ENCODE measurements around the gene TUBB8. TPM values are rescaled to one million over a fixed set of nuclear protein-coding genes. Genes with fewer than 3 reads are reported as not detected.

The TUBB8 gene
- total RNA-seq, 6 donors from 2014 or later: not detected

GRCh38 chr10:92153-92552 lies 43.1 kb upstream of the TUBB8 start:
- ATAC-seq (ENCODE audit: low FRiP score in 2 of 2) (no peak), DNase-seq (peak in 1 of 2 donors; percentile 35)
- Histone ChIP-seq H3K27ac (peak overlapping the region in 1 of 4 donors; percentile 13), H3K27me3 (no peaks in the 10 kb centered on the region), H3K4me1 (no peaks in the 10 kb centered on the region), H3K36me3 (no peaks in the 10 kb centered on the region), H3K9me3 (peaks cover 3 to 23% (median 17%) of the 10 kb centered on the region in 4 donors), H3K4me3 (no peak overlapping the region)
- 60 to 65% methylated on average over 1 to 4 of the region's 4 CpGs for WGBS, 2 donors
- TF ChIP-seq EP300 (IDR thresholded peaks at IDR 0.05) (no peak), POLR2AphosphoS5 (IDR thresholded peaks at IDR 0.05) (no peak), POLR2A (IDR thresholded peaks at IDR 0.05) (no peak), CTCF (IDR thresholded peaks at IDR 0.05) (no peak)

GRCh38 chr10:91313-91712 lies 42.2 kb upstream of the TUBB8 start:
- ATAC-seq (ENCODE audit: low FRiP score in 2 of 2): peak in 1 of 2 donors; percentile 34
- Histone ChIP-seq H3K9me3 (peaks cover 3 to 18% (median 14%) of the 10 kb centered on the region in 4 donors), H3K27ac (no peak overlapping the region), H3K4me1 (no peaks in the 10 kb centered on the region), H3K36me3 (no peaks in the 10 kb centered on the region), H3K27me3 (no peaks in the 10 kb centered on the region), H3K4me3 (no peak overlapping the region)
- DNase-seq: no peak
- 64 to 85% methylated on average over 3 to 8 of the region's 8 CpGs for WGBS, 2 donors
- TF ChIP-seq CTCF (IDR thresholded peaks at IDR 0.05): no peak
- TF ChIP-seq EP300 (IDR thresholded peaks at IDR 0.05): no peak

GRCh38 chr10:90161-90560 lies 41.1 kb upstream of the TUBB8 start:
- H3K36me3 ChIP-seq: no peaks in the 10 kb centered on the region
- ATAC-seq (ENCODE audit: low FRiP score in 2 of 2): no peak
- H3K27ac ChIP-seq: no peak overlapping the region
- DNase-seq: no peak
- no peak for TF ChIP-seq POLR2A (IDR thresholded peaks at IDR 0.05)
- TF ChIP-seq EP300 (IDR thresholded peaks at IDR 0.05): no peak
- no peak for TF ChIP-seq POLR2AphosphoS5 (IDR thresholded peaks at IDR 0.05)
- TF ChIP-seq CTCF (IDR thresholded peaks at IDR 0.05): no peak
- H3K27me3 ChIP-seq: no peaks in the 10 kb centered on the region
- no peak overlapping the region for H3K4me3 ChIP-seq
- WGBS, 2 donors: 68 to 70% methylated on average over 1 of the region's 1 CpG
- H3K4me1 ChIP-seq: no peaks in the 10 kb centered on the region
- H3K9me3 ChIP-seq: peaks cover 0 to 7% (median 6%) of the 10 kb centered on the region in 4 donors

- H3K4me3 ChIP-seq: no peak overlapping the region
- TF ChIP-seq POLR2A (IDR thresholded peaks at IDR 0.05) (no peak), POLR2AphosphoS5 (IDR thresholded peaks at IDR 0.05) (no peak), CTCF (IDR thresholded peaks at IDR 0.05) (no peak), EP300 (IDR thresholded peaks at IDR 0.05) (no peak)
- H3K27ac ChIP-seq: no peak overlapping the region
- 63 to 67% methylated on average over 2 of the region's 2 CpGs for WGBS, 2 donors
- DNase-seq (no peak), ATAC-seq (ENCODE audit: low FRiP score in 2 of 2) (no peak)
- H3K27me3 ChIP-seq: no peaks in the 10 kb centered on the region
- no peaks in the 10 kb centered on the region for H3K36me3 ChIP-seq
- H3K9me3 ChIP-seq: no peaks in the 10 kb centered on the region
- H3K4me1 ChIP-seq: no peaks in the 10 kb centered on the region
These were observed 40.2 kb upstream of the TUBB8 start for GRCh38 chr10:89248-89647.

GRCh38 chr10:88253-88652 lies 39.2 kb upstream of the TUBB8 start:
- TF ChIP-seq POLR2AphosphoS5 (IDR thresholded peaks at IDR 0.05) (no peak), CTCF (IDR thresholded peaks at IDR 0.05) (no peak), EP300 (IDR thresholded peaks at IDR 0.05) (no peak), POLR2A (IDR thresholded peaks at IDR 0.05) (no peak)
- Histone ChIP-seq H3K9me3 (no peaks in the 10 kb centered on the region), H3K36me3 (no peaks in the 10 kb centered on the region), H3K27ac (no peak overlapping the region), H3K27me3 (no peaks in the 10 kb centered on the region), H3K4me3 (no peak overlapping the region), H3K4me1 (no peaks in the 10 kb centered on the region)
- WGBS, 2 donors: 42 to 58% methylated on average over 4 of the region's 4 CpGs
- no peak for ATAC-seq (ENCODE audit: low FRiP score in 2 of 2)
- DNase-seq: peak in 1 of 2 donors; percentile 36

All from upper lobe of left lung (tissue), 6 donors.